Activated naive CD4-positive, alpha-beta T cell treated with anti-CD3 and anti-CD28 coated beads, Interleukin-2, amount 50 U/mL, for 24 hours (primary cell): ENCODE measurements around the gene RASGEF1B.
A peak's percentile ranks its signal among the peaks of the same experiment; 100 is the strongest.

Source experiments
- H3K27ac Mint-ChIP-seq: one replicate; pipeline ENCODE4 v1.8.0; 2021; ENCODE audit warnings: mild to moderate bottlenecking, mixed read lengths
- H3K27me3 Mint-ChIP-seq: one replicate; pipeline ENCODE4 v1.8.0; 2021; ENCODE audit warnings: mixed read lengths
- H3K36me3 Mint-ChIP-seq: one replicate; pipeline ENCODE4 v1.8.0; 2021; ENCODE audit warnings: mixed read lengths
- H3K4me1 Mint-ChIP-seq: one replicate; pipeline ENCODE4 v1.8.0; 2021; ENCODE audit warnings: mixed read lengths
- H3K4me3 Mint-ChIP-seq: one replicate; pipeline ENCODE4 v1.8.0; 2021; ENCODE audit warnings: mild to moderate bottlenecking, mixed read lengths
- H3K9me3 Mint-ChIP-seq: one replicate; pipeline ENCODE4 v1.8.0; 2021; ENCODE audit warnings: mixed read lengths

Gene RASGEF1B

GRCh38 chr4:81471588-81472280, at the start of gene RASGEF1B:
Gene RASGEF1B, minus strand, starts transcription at chr4:81471907. Its CDS starts 12,399 bp downstream, at chr4:81459508.
- Mint-ChIP-seq H3K27ac (peak within 1 kb of the TSS; percentile 96), H3K4me3 (peak within 1 kb of the TSS; percentile 95), H3K4me1 (peaks cover 47% of the 10 kb centered on the region), H3K36me3 (no peaks in the 10 kb centered on the region), H3K27me3 (no peaks in the 10 kb centered on the region), H3K9me3 (no peaks in the 10 kb centered on the region)

GRCh38 chr4:81519856-81520255, 48.1 kb upstream of the RASGEF1B start:
- no peak overlapping the region for H3K4me3 Mint-ChIP-seq
- no peaks in the 10 kb centered on the region for H3K36me3 Mint-ChIP-seq
- H3K4me1 Mint-ChIP-seq = no peaks in the 10 kb centered on the region
- no peaks in the 10 kb centered on the region for H3K27me3 Mint-ChIP-seq
- H3K27ac Mint-ChIP-seq = no peak overlapping the region
- H3K9me3 Mint-ChIP-seq = no peaks in the 10 kb centered on the region

DNA sequence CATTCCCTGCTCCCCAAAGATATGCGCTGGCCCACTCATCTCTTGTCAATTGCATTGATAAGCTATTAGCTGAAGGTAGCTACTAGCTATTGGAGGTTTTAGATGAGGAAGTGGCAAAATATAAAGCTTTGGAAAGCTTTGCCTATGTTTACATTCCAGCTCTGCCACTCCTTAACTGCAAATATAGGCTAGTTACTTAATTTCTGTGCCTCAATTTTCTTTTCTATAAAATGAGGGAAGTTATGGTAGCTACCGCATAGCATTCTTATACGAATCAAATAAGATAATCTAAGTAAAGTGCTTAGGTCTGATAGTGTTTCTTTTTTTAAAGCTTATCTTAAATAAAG, 47.7 kb upstream of the RASGEF1B start:
- Mint-ChIP-seq H3K4me3 (no peak overlapping the region), H3K9me3 (no peaks in the 10 kb centered on the region), H3K36me3 (no peaks in the 10 kb centered on the region), H3K27me3 (no peaks in the 10 kb centered on the region), H3K27ac (no peak overlapping the region), H3K4me1 (peaks cover under 1% of the 10 kb centered on the region)

GRCh38 chr4:81518762-81519426, 47.2 kb upstream of the RASGEF1B start:
- peaks cover 4% of the 10 kb centered on the region for H3K4me1 Mint-ChIP-seq
- H3K36me3 Mint-ChIP-seq = no peaks in the 10 kb centered on the region
- H3K4me3 Mint-ChIP-seq = no peak overlapping the region
- no peaks in the 10 kb centered on the region for H3K9me3 Mint-ChIP-seq
- no peak overlapping the region for H3K27ac Mint-ChIP-seq
- H3K27me3 Mint-ChIP-seq = no peaks in the 10 kb centered on the region

DNA sequence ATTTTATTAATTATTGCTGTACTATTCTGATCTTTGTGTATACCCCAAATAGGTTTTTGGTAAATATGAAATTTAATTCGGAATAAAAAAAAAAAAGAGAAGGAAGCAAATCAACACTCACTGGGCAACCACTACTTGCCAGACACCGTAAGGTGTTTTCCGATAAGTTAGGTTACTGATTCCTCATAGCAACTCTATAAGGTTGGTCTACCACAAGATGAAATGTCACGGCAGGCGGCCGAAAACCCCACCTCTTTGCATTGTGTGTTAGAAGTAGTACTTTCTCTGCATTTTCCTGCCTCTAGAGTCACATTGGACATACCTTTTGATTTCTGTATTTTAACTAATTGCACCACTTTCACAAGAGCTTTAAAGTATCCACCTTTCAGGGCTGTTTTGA, 44.5 kb upstream of the RASGEF1B start:
- no peak overlapping the region for H3K27ac Mint-ChIP-seq
- H3K4me1 Mint-ChIP-seq = peaks cover 8% of the 10 kb centered on the region

GRCh38 chr4:81512757-81513501, 41.2 kb upstream of the RASGEF1B start:
- H3K9me3 Mint-ChIP-seq = no peaks in the 10 kb centered on the region
- H3K27me3 Mint-ChIP-seq = no peaks in the 10 kb centered on the region
- no peak overlapping the region for H3K4me3 Mint-ChIP-seq
- no peaks in the 10 kb centered on the region for H3K36me3 Mint-ChIP-seq
- H3K4me1 Mint-ChIP-seq = peaks cover 24% of the 10 kb centered on the region
- no peak overlapping the region for H3K27ac Mint-ChIP-seq

More for the DNA sequence above, 44.5 kb upstream of the RASGEF1B start:
- Mint-ChIP-seq H3K27me3 (no peaks in the 10 kb centered on the region), H3K36me3 (no peaks in the 10 kb centered on the region), H3K9me3 (no peaks in the 10 kb centered on the region), H3K4me3 (no peak overlapping the region)

DNA sequence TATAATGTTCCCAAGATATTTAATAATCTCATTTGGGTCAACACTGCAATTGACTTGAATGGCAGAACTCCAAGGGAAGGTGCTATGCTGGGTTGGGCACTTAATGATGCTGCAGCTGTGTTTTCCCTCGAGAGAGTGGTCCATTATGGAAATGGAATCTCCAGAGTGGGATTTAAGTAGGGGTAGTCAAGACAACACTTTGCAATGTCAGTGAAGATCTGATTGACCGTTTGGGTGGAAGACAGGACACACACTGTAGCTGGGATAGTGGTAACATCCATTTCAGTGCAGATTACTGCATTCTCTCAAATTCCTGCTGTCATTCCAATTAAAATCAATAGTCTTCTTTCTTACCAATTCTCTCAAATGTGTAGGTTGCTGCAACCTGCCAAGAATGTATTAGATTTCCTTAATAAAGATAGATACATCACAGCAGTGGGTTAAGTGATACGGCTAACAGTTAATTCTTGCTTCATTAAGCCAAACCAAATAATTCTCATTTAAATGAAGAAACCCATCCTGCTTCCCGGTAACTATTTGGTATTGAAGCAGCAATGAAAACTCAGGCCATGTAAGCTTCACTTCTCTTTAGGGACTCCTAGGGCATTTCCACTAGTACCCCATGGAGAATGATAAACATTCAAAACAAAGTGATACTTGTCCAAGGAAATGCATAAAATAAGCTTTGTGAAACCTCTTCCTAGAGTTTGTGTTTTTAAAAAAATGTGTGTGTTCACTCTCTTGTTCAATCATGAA, 40.5 kb upstream of the RASGEF1B start:
- H3K9me3 Mint-ChIP-seq = no peaks in the 10 kb centered on the region
- H3K27me3 Mint-ChIP-seq = no peaks in the 10 kb centered on the region
- peaks cover 30% of the 10 kb centered on the region for H3K4me1 Mint-ChIP-seq
- H3K27ac Mint-ChIP-seq = no peak overlapping the region
- H3K4me3 Mint-ChIP-seq = no peak overlapping the region
- no peaks in the 10 kb centered on the region for H3K36me3 Mint-ChIP-seq

- Mint-ChIP-seq H3K36me3 (no peaks in the 10 kb centered on the region), H3K4me3 (no peak overlapping the region), H3K27ac (no peak overlapping the region), H3K9me3 (no peaks in the 10 kb centered on the region), H3K27me3 (no peaks in the 10 kb centered on the region), H3K4me1 (peaks cover 42% of the 10 kb centered on the region)
Observed at GRCh38 chr4:81510643-81511178, 39.0 kb upstream of the RASGEF1B start.

- H3K4me1 Mint-ChIP-seq = peaks cover 51% of the 10 kb centered on the region
- H3K36me3 Mint-ChIP-seq = no peaks in the 10 kb centered on the region
- no peaks in the 10 kb centered on the region for H3K9me3 Mint-ChIP-seq
- H3K4me3 Mint-ChIP-seq = no peak overlapping the region
- no peaks in the 10 kb centered on the region for H3K27me3 Mint-ChIP-seq
- H3K27ac Mint-ChIP-seq = no peak overlapping the region
Observed at GRCh38 chr4:81509822-81510221, 38.1 kb upstream of the RASGEF1B start.

- Mint-ChIP-seq H3K4me3 (no peak overlapping the region), H3K27ac (no peak overlapping the region), H3K36me3 (no peaks in the 10 kb centered on the region), H3K27me3 (no peaks in the 10 kb centered on the region), H3K9me3 (no peaks in the 10 kb centered on the region), H3K4me1 (peaks cover 55% of the 10 kb centered on the region)
Observed at GRCh38 chr4:81509191-81509590, 37.5 kb upstream of the RASGEF1B start.

- H3K9me3 Mint-ChIP-seq = no peaks in the 10 kb centered on the region
- no peak overlapping the region for H3K4me3 Mint-ChIP-seq
- H3K27ac Mint-ChIP-seq = no peak overlapping the region
- no peaks in the 10 kb centered on the region for H3K36me3 Mint-ChIP-seq
- H3K27me3 Mint-ChIP-seq = no peaks in the 10 kb centered on the region
- H3K4me1 Mint-ChIP-seq = peaks cover 58% of the 10 kb centered on the region
Observed at GRCh38 chr4:81508411-81509185, 36.9 kb upstream of the RASGEF1B start.

- Mint-ChIP-seq H3K4me1 (peaks cover 54% of the 10 kb centered on the region), H3K36me3 (no peaks in the 10 kb centered on the region), H3K27ac (no peak overlapping the region), H3K27me3 (no peaks in the 10 kb centered on the region), H3K9me3 (no peaks in the 10 kb centered on the region), H3K4me3 (no peak overlapping the region)
Observed at GRCh38 chr4:81507530-81507929, 35.8 kb upstream of the RASGEF1B start.

DNA sequence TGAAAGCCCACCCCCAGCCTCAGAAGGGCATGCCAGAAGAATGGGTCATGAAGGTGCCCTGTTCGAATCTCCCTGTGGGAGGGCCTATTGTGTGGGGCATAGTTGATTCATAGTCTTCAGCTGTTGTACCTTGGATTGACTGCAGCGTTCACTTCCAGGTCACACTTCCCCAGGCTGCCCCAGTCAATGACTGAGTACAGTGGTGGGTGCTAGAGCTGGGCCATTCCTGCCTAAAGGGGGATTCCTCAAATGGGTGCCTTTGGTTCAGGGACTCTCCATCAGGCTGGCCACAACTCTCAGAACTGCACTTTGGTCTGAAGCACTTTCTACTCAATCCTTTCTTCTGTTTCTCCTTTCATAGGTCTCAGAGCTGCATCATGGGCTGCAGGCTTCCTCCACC, 35.0 kb upstream of the RASGEF1B start:
- Mint-ChIP-seq H3K36me3 (no peaks in the 10 kb centered on the region), H3K4me1 (peaks cover 59% of the 10 kb centered on the region), H3K9me3 (no peaks in the 10 kb centered on the region), H3K27ac (peak overlapping the region; percentile 75), H3K4me3 (no peak overlapping the region), H3K27me3 (no peaks in the 10 kb centered on the region)

DNA sequence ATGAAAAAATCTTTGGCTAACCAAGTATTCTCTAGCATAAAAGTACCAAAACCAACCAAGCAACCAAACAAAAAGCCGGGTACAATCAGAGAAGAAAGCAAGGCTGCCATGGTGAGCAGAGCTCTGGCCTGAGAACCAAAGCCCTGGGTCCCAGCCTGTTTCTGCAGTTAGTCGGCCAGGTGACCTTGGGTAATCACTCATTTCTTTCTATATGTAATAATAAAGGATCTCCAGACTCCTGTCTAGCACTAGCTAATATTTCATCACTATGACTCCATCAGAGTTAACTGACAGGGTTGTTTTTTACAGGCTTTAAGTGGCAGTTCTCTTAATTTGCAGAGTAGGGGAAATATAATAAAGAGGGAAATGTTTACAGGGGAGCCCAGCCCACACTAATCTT, 34.0 kb upstream of the RASGEF1B start:
- Mint-ChIP-seq H3K36me3 (no peaks in the 10 kb centered on the region), H3K9me3 (no peaks in the 10 kb centered on the region), H3K4me3 (peak overlapping the region; percentile 66), H3K27me3 (no peaks in the 10 kb centered on the region), H3K4me1 (peaks cover 60% of the 10 kb centered on the region), H3K27ac (peak overlapping the region; percentile 91)
